Neutrophil (primary cell): ENCODE results near the gene USP49.
A peak's percentile ranks its signal among the peaks of the same experiment; 100 is the strongest.

Experiments used
- H3K27ac ChIP-seq: fragments of 200-600 bp; sonication (generic); 2 replicates; pipeline ENCODE4 v1.5.1; 2016; ENCODE audit warnings: mild to moderate bottlenecking, moderate library complexity
- H3K27me3 ChIP-seq: fragments of 200-600 bp; sonication (generic); 2 replicates; pipeline ENCODE4 v1.6.0; 2016; ENCODE audit warnings: mild to moderate bottlenecking
- H3K36me3 ChIP-seq: fragments of 200-600 bp; sonication (generic); 2 replicates; pipeline ENCODE4 v1.5.1; 2017
- H3K4me1 ChIP-seq, 2 experiments: fragments of 200-600 bp in 1 of 2; sonication (generic) in 1 of 2; 1 replicate in 1 of 2; 2 replicates in 1 of 2; pipeline versions ENCODE4 v1.5.1 to v1.6.1; 2013 to 2016; ENCODE audit warnings: low read depth in 1 of 2, low read length in 1 of 2, mild to moderate bottlenecking in 1 of 2, moderate library complexity in 1 of 2; ENCODE audit not compliant: control insufficient read depth in 1 of 2, insufficient read depth in 1 of 2
- H3K4me3 ChIP-seq, 2 experiments: fragments of 200-600 bp in 1 of 2; sonication (generic) in 1 of 2; 1 replicate in 1 of 2; 2 replicates in 1 of 2; pipeline ENCODE4 v1.5.1; 2013 to 2016; ENCODE audit warnings: low read depth in 1 of 2, low read length in 1 of 2, mild to moderate bottlenecking in 1 of 2, moderate library complexity in 1 of 2
- H3K9me3 ChIP-seq: fragments of 200-600 bp; sonication (generic); 2 replicates; pipeline ENCODE4 v1.5.1; 2016
- CTCF ChIP-seq: fragments of 200-600 bp; sonication (generic); IDR thresholded peaks from 2 replicates; pipeline ENCODE4 v1.5.1; 2016; ENCODE audit warnings: antibody characterized with exemption

Gene USP49

DNA sequence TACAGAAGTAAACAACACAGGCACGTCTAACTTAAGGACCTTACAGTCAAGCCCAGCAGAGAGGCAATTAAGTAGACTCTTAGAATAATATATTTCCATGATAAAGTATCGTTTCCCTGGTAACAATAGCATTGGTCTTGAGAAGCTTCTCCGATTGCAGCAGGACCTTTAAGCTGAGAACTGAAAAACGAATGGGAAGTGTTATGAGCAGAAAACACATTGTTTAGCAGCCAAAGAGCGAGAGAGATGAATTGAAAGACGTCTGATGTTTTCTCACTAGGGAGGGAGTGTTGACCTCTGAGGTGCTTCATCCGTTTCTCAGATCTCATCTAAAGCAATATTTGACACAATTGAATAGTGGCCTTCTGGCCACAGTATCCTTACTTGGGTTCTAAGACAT is 27.0 kb upstream of the USP49 start:
- H3K4me1 ChIP-seq, result peaks cover 21 to 27% of the 10 kb centered on the region in 2 experiments
- H3K27ac ChIP-seq, result no peak overlapping the region
- no peaks in the 10 kb centered on the region for H3K27me3 ChIP-seq
- no peak for TF ChIP-seq CTCF
- peak overlapping the region; percentile 84 to 88 for H3K4me3 ChIP-seq
- no peaks in the 10 kb centered on the region for H3K9me3 ChIP-seq
- H3K36me3 ChIP-seq, result peaks cover 2% of the 10 kb centered on the region

DNA sequence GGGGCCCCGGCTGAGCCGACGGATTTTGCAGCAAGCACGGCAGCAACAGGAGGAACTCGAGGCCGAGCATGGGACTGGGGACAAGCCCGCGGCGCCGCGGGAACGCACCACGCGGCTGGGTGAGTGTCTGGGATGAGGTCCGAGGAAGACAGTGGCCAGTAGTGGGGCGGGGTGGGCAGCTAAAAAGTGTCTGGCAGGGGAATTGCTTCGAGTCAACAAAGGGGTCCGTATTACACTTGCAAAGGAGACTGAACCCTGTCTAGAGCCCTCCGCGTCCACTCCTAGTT is 26.5 kb upstream of the USP49 start:
- Histone ChIP-seq H3K27ac (peak overlapping the region; percentile 88), H3K27me3 (no peaks in the 10 kb centered on the region), H3K4me1 (peaks cover 21 to 27% of the 10 kb centered on the region in 2 experiments), H3K9me3 (no peaks in the 10 kb centered on the region), H3K36me3 (peaks cover 3% of the 10 kb centered on the region), H3K4me3 (peak overlapping the region; percentile 84 to 88)
- TF ChIP-seq CTCF, result no peak

GRCh38 chr6:41920921-41921711 is 25.9 kb upstream of the USP49 start, which contains the start of the genes BYSL and MED20:
BYSL (plus strand) TSS chr6:41921499; CDS start chr6:41921563, 64 bp downstream.
MED20 (minus strand) TSS chr6:41921139; CDS start chr6:41921018, 121 bp downstream.
- Histone ChIP-seq H3K27ac (peak within 1 kb of the TSS; percentile 88), H3K27me3 (no peaks in the 10 kb centered on the region), H3K9me3 (no peaks in the 10 kb centered on the region), H3K36me3 (peaks cover 8% of the 10 kb centered on the region), H3K4me1 (peaks cover 21 to 27% of the 10 kb centered on the region in 2 experiments), H3K4me3 (peak within 1 kb of the TSS; percentile 84 to 88)
- peak; percentile 100 for TF ChIP-seq CTCF

DNA sequence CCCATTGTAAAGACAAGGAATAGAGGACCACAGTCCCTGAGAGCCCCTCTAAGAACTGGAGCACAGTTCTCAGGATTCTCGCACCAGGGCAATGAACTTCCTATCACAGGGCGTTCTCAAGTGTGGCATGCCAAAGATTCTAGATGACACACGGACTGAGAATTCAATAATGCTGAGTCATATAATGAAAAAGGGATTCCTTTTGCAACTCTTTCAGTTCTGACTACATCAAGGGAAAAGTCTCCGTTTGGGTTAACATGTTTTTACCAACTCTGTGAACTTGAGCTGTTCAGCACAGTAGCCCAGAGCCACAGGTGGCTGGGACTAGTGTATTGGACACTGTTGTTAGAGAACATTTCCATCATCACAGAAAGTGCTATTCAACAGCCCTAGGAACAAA is 22.4 kb upstream of the USP49 start:
- Histone ChIP-seq H3K27me3 (no peaks in the 10 kb centered on the region), H3K9me3 (no peaks in the 10 kb centered on the region), H3K36me3 (peaks cover 25% of the 10 kb centered on the region), H3K4me3 (no peak overlapping the region), H3K27ac (no peak overlapping the region), H3K4me1 (peaks cover 40 to 41% of the 10 kb centered on the region in 2 experiments)
- no peak for TF ChIP-seq CTCF

DNA sequence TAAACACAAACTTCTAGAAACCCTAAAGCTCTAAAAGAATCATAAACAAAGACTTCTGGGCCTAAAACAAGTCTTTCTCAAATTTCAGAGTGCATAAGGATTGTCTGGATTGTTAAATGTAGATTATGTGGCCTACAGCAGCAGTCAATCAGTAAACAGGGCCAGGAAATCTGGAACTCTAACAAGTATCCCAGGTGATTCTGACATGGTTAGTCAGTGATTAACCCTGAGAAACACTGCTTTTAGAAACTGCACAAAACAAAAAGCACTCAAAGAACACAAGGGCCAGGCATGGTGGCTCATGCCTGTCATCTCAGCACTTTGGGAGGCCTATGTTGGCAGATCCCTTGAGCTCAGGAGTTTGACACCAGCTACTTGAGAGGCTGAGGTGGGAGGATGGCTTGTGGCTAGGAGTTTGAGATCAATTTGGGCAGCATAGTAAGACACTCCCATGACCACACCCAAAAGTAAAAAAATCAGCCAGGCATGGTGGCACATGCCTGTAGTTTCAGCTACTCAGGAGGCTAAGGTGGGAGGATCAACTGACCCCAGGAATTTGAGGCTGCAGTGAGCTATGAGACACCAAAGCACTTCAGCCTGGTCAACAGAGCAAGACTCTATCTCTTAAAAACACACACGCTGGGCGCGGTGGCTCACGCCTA is 19.8 kb upstream of the USP49 start:
- no peak overlapping the region for H3K4me3 ChIP-seq
- no peaks in the 10 kb centered on the region for H3K27me3 ChIP-seq
- peaks cover 32% of the 10 kb centered on the region for H3K36me3 ChIP-seq
- peaks cover 23 to 24% of the 10 kb centered on the region in 2 experiments for H3K4me1 ChIP-seq
- H3K9me3 ChIP-seq, result no peaks in the 10 kb centered on the region
- no peak for TF ChIP-seq CTCF
- peak overlapping the region; percentile 72 for H3K27ac ChIP-seq
